Activated CD8-positive, alpha-beta memory T cell treated with anti-CD3 and anti-CD28 coated beads for 48 hours (primary cell): ENCODE measurements around the gene CDH7.

Source experiments
- DNase-seq, 3 experiments: peaks; one replicate each; pipeline ENCODE4 v3.0.0-alpha.2; 2020; ENCODE audit warnings: low read depth in 2 of 3, low spot score in 2 of 3

CDH7 gene

GRCh38 chr18:65906621-65907034, 155.8 kb downstream of the CDH7 start:
- DNase-seq: no peak

- no peak for DNase-seq
Observed at GRCh38 chr18:65907281-65907680, 156.5 kb downstream of the CDH7 start.

GRCh38 chr18:65919018-65919417, 168.2 kb downstream of the CDH7 start:
- DNase-seq: no peak

GRCh38 chr18:65919663-65920062, 168.9 kb downstream of the CDH7 start:
- no peak for DNase-seq

- DNase-seq: no peak
Observed at GRCh38 chr18:65922103-65922502, 171.3 kb downstream of the CDH7 start.

GRCh38 chr18:65924904-65925303, 174.1 kb downstream of the CDH7 start:
- no peak for DNase-seq

- no peak for DNase-seq
Observed at GRCh38 chr18:65934874-65935273, 184.1 kb downstream of the CDH7 start.

- no peak for DNase-seq
Observed at GRCh38 chr18:65936678-65937077, 185.9 kb downstream of the CDH7 start.

GRCh38 chr18:65937180-65937579, 186.4 kb downstream of the CDH7 start:
- DNase-seq: no peak

- no peak for DNase-seq
Observed at GRCh38 chr18:65938592-65939372, 188.0 kb downstream of the CDH7 start.
